Peyer's patch (tissue), 4 donors: ENCODE results near the gene AMZ1.

Source experiments
- POLR2A ChIP-seq, 2 donors: fragments of 450-650 bp; IDR thresholded peaks; one replicate each; pipeline ENCODE4 v1.5.1; 2017; ENCODE audit warnings: antibody characterized with exemption in 2 of 2, mild to moderate bottlenecking in 2 of 2, moderate library complexity in 2 of 2
- TF ChIP-seq, protein P1 (sequence below), 6 experiments: fragments of 450-650 bp in 4 of 6; fragments of 200-600 bp in 2 of 6; sonication (generic) in 1 of 6; IDR thresholded peaks; one replicate each; pipeline ENCODE4 v1.5.1; 2017 to 2019; ENCODE audit warnings: antibody characterized with exemption in 6 of 6, mild to moderate bottlenecking in 3 of 6, moderate library complexity in 1 of 6

DNA sequence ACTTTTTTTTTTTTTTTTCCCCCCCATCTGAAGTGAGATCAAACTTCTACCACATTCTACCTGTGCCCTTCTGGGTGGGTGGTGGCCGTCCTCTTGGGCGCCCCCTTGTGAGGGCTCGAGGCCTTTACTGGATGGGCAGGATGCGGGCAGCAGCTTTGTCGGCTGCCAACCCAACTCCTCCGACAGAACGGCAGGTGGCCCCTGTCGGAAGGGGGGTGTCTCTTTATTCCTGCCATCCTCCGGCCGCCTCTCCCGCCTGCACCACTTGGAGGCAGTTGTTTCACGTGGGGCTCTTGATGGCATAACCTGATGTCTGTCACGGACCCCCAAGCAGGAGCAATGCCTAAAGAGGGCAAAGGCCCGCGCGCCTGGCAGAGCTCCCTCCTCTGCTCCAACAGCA lies 31.0 kb downstream of the AMZ1 start:
- TF ChIP-seq, protein P1, sequence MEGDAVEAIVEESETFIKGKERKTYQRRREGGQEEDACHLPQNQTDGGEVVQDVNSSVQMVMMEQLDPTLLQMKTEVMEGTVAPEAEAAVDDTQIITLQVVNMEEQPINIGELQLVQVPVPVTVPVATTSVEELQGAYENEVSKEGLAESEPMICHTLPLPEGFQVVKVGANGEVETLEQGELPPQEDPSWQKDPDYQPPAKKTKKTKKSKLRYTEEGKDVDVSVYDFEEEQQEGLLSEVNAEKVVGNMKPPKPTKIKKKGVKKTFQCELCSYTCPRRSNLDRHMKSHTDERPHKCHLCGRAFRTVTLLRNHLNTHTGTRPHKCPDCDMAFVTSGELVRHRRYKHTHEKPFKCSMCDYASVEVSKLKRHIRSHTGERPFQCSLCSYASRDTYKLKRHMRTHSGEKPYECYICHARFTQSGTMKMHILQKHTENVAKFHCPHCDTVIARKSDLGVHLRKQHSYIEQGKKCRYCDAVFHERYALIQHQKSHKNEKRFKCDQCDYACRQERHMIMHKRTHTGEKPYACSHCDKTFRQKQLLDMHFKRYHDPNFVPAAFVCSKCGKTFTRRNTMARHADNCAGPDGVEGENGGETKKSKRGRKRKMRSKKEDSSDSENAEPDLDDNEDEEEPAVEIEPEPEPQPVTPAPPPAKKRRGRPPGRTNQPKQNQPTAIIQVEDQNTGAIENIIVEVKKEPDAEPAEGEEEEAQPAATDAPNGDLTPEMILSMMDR (IDR thresholded peaks at IDR 0.05), result peak; percentile 26 to 54 (median 30)
- TF ChIP-seq POLR2A (IDR thresholded peaks at IDR 0.05), result no peak
